ENCODE results near the gene OLFML1. TPM values are rescaled to one million over a fixed set of nuclear protein-coding genes. Genes with fewer than 3 reads are reported as not detected.

OLFML1 gene
- total RNA-seq, 1 donor, result not detected

DNA sequence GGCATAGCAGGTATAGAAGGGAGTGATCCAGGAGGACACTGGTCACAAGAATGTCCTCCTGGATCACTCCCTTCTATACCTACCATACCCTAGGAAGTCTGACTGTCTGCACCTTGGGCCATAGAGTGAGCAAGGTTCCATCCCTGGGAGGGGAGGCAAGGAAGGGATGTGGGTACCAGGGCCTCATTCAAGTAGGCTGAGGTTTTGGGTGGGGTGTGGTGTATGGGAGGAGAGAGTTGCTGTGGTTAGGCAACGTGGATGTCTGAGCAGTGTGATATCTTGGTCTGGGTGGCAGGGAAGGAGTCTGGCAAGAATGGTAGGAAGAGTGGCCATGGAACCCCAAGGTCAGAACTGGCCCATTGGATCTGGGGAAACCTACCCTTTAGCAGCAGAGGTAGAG lies 41.7 kb downstream of the OLFML1 start:
- no peaks in the 10 kb centered on the region for H3K27me3 ChIP-seq (ENCODE audit: insufficient read depth, low read length)
- peaks cover 73% of the 10 kb centered on the region for H3K4me1 ChIP-seq (ENCODE audit: insufficient read depth, low read length)
- no peaks in the 10 kb centered on the region for H3K9me3 ChIP-seq (ENCODE audit: low read depth, low read length)
- no peak overlapping the region for H3K4me3 ChIP-seq (ENCODE audit: low read length)

DNA sequence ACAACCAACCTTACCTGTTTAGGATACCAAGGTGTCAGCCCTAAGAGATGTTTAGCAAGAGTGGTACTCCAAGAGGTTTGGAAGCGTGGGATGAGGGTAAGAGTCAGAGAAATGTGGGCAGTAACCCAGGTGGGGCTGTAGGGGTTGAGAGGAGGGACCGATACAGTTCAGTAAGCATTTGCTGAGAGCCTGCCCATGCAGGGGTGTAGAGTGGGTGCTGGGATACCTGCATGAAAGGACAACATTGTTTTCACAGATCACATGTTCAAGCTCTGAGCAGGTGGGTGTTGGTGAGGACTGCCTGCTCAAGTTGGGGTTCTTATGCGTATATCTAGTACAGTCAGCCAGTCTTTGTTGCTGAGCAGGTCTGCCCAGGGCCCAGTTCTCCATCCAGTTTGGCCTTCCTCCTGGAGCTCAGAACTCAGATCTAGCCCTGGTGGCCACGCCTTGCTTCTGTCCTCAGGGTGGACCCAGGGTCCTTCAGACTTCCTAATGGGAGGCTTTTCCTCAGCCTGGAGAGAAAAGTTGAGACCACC lies 43.3 kb downstream of the OLFML1 start:
- Histone ChIP-seq H3K9me3 (ENCODE audit: low read depth, low read length) (no peaks in the 10 kb centered on the region), H3K4me1 (ENCODE audit: insufficient read depth, low read length) (peaks cover 60% of the 10 kb centered on the region), H3K4me3 (ENCODE audit: low read length) (no peak overlapping the region), H3K27me3 (ENCODE audit: insufficient read depth, low read length) (no peaks in the 10 kb centered on the region)

DNA sequence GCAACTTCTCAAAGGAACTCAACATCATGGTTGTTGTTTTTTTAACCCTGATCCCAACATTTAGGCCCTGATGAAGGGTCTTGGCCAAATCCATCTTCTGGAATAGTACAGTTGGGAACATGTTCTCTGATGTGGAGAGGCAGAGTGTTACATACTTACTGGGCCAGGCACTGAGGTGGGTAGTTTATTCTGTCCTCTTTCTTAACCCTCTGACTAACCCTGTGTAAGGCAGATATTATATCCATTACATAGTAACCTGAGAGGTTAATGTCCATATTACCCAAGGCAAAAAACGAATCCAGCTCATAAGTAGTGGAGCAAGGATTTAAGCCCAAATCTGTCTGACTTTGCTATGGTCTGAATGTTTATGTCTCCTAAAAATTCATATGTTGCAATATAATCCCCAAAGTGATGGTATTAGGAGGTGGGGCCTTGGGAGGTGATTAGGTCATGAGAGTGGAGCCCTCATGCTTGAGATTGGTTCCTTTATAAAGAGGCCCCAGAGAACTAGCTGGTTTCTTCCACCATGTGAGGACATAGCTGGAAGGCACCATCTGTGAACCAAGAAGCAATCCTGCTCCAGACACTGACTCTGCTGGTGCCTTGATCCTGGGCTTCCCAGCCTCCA lies 44.8 kb downstream of the OLFML1 start:
- no peak overlapping the region for H3K4me3 ChIP-seq (ENCODE audit: low read length)
- H3K4me1 ChIP-seq (ENCODE audit: insufficient read depth, low read length), result peaks cover 57% of the 10 kb centered on the region
- H3K27me3 ChIP-seq (ENCODE audit: insufficient read depth, low read length), result no peaks in the 10 kb centered on the region
- H3K9me3 ChIP-seq (ENCODE audit: low read depth, low read length), result no peaks in the 10 kb centered on the region

DNA sequence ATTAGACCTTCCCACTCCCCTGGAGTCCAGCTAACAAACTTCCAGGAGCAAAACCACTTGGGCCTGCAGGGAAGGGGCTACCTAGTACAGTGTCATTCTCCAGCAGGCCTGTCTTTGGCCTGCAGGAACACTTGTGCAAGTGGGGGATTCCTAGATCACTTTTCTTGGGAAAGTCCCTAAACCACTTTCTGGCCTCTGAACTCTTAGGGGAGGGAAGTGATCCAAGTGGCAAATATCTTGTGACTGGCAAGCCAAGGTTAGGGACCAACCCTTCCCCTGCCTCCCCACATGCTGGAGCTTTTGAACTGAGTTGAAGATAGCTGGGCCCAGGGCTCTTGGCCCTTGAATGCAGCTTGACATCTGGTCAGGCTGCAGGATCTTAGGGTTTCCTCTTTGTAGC lies 45.7 kb downstream of the OLFML1 start:
- peaks cover 55% of the 10 kb centered on the region for H3K4me1 ChIP-seq (ENCODE audit: insufficient read depth, low read length)

DNA sequence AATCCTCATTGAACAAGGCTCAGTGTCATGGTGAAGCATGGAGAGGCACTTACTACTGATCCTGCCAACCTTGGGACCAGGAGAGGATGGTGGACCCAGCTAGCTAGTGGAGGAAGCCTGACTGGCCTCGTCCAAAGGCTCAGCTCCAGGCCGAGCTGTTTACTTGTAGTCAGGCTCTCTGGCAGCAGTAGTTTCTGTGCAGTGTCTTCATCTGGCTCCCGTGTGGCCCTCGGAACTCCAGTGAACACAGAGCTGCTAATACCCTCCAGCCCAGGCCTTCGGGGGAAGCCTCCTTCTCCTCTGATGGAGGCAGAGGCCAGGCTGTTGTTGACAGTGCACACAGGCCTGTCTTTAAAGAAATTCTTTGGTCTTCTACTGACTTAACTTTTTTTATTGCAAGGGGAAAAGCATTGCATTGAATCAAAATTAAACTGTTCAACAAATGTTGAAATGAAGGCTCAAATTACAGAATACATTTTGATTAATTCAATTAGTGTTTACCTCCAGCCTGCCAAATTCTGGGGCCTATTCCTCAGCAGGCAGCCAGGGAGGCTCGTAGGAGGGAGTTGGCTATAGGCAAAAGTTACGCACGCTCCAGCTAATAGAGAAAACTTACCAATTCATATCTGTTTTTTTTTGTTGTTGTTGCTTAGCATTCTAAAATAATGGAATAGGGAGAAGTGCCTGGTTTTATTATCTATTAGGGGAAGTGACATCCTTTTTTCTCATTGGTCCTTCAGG lies 47.3 kb downstream of the OLFML1 start:
- Histone ChIP-seq H3K27me3 (ENCODE audit: insufficient read depth, low read length) (no peaks in the 10 kb centered on the region), H3K4me3 (ENCODE audit: low read length) (no peak overlapping the region), H3K9me3 (ENCODE audit: low read depth, low read length) (no peaks in the 10 kb centered on the region), H3K4me1 (ENCODE audit: insufficient read depth, low read length) (peaks cover 44% of the 10 kb centered on the region)

More for the DNA sequence above, 45.7 kb downstream of the OLFML1 start:
- H3K27me3 ChIP-seq (ENCODE audit: insufficient read depth, low read length), result no peaks in the 10 kb centered on the region
- no peak overlapping the region for H3K4me3 ChIP-seq (ENCODE audit: low read length)
- no peaks in the 10 kb centered on the region for H3K9me3 ChIP-seq (ENCODE audit: low read depth, low read length)

DNA sequence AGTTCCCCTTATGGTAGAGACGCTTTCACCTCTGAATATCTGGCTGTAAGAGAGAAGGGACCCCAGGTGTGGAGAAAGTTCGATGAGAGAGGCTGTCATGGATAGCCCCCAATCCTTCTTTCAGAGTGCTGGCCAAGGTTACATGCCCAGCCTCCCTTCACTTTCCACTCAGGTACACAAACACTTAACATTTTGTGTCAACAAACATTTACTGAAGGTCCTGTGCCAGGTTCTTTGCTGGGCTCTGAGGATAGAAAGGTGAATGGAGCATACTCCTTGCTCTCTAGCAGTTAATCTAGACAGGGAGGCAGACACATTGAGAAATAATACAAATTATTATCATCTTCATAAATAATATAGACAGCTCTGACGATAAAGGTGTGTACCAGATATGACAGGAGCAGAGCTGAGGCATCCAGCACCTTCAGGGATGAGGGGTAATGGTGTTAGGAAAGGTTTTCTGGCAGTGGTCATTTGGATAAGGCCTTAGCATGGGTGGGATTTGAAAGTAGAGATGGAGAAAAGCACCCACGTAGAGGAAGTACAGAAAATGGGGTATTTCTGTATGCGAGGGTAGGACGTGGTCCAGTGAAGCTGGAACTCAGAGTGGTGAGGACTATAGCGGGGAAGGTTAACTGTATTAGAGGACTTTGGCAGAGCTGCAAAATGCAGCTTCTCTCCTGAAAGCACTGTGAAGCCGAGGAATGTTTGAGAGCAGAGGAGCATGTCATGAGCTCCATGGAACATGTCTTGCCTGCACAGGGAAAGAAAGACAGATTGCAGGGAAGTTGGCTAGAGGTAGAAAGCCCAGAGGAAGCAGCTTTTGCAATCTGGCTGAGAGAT lies 48.1 kb downstream of the OLFML1 start:
- Histone ChIP-seq H3K4me1 (ENCODE audit: insufficient read depth, low read length) (peaks cover 46% of the 10 kb centered on the region), H3K4me3 (ENCODE audit: low read length) (no peak overlapping the region), H3K9me3 (ENCODE audit: low read depth, low read length) (no peaks in the 10 kb centered on the region), H3K27me3 (ENCODE audit: insufficient read depth, low read length) (no peaks in the 10 kb centered on the region)

DNA sequence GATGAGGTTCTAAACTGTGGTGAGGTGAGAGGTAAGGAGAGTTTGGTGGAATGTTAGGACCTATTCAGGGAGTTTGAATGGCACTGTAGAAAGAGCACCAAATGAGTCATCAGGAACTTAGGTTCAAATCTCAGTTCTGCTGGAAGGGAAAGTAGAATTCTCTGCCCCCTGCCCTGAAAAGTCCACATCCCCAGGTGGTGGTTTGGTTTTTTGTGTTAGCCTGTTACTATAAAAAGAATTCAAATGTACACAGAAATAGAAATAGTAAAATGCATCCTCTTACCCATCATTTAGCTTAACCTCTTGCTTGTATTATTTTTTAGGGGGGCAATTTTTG lies 48.7 kb downstream of the OLFML1 start:
- Histone ChIP-seq H3K9me3 (ENCODE audit: low read depth, low read length) (no peaks in the 10 kb centered on the region), H3K4me3 (ENCODE audit: low read length) (no peak overlapping the region), H3K4me1 (ENCODE audit: insufficient read depth, low read length) (peaks cover 44% of the 10 kb centered on the region), H3K27me3 (ENCODE audit: insufficient read depth, low read length) (no peaks in the 10 kb centered on the region)

DNA sequence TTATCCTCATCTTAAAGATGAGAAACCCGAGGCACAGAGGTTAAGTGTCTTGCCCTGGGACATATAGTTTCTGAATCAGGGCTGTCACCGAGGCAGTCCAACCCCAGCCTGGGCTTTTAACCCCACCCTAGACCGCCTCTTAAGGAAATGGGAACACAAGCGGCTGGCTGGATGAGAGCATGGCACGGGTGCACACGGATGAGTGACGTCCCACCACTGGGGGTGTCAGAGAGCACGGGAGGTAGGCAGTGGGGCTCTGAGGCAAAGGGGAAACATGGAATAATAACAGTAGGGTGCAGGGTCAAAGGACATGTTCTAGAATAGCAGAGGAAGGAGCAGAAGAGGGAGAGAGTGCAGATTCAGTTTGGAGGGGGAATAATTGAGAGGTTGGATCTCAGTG lies 50.8 kb downstream of the OLFML1 start:
- Histone ChIP-seq H3K4me3 (ENCODE audit: low read length) (no peak overlapping the region), H3K4me1 (ENCODE audit: insufficient read depth, low read length) (peaks cover 31% of the 10 kb centered on the region), H3K27me3 (ENCODE audit: insufficient read depth, low read length) (no peaks in the 10 kb centered on the region), H3K9me3 (ENCODE audit: low read depth, low read length) (no peaks in the 10 kb centered on the region)

DNA sequence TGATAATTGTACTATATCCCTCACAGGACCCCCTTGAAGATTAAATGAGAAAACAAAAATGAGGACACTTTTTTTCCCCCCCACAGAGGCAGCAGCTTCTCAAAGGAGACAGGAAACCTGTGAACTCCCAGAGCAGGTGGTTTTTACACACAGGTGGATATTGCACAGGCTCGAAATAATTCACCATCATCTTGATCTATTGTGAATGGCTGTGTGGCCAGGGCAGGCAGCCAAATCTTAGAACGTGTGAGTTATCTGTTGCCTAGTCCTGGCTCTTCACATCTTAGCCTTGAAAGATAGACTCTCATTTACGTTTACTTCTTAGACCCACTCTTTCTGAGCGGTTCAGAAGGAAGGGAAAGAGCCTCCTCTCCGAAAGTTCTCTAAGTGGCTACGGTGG lies 52.0 kb downstream of the OLFML1 start:
- Histone ChIP-seq H3K9me3 (ENCODE audit: low read depth, low read length) (no peaks in the 10 kb centered on the region), H3K4me1 (ENCODE audit: insufficient read depth, low read length) (peaks cover 28% of the 10 kb centered on the region), H3K27me3 (ENCODE audit: insufficient read depth, low read length) (no peaks in the 10 kb centered on the region), H3K4me3 (ENCODE audit: low read length) (no peak overlapping the region)

DNA sequence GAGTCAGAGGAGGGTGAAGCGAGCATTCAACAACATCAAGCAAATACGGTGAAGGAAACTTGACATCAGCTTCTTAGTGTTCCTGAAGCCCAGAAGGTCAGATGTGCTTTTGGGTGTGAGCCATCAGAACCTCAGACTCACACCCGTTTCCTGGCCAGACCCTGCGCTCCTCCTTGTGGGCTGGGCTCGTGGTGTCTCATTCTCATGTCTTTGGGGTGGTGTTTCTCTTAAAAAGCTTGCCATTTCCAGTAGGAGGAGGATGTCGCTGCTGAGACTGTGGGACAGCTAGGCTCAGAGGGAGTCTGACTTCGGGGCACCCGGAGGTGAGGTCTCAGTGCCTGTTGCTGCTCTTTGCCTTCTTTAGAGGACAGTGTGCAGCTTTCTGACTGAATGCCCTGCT lies 52.7 kb downstream of the OLFML1 start:
- Histone ChIP-seq H3K9me3 (ENCODE audit: low read depth, low read length) (no peaks in the 10 kb centered on the region), H3K4me1 (ENCODE audit: insufficient read depth, low read length) (peaks cover 28% of the 10 kb centered on the region), H3K4me3 (ENCODE audit: low read length) (no peak overlapping the region)

DNA sequence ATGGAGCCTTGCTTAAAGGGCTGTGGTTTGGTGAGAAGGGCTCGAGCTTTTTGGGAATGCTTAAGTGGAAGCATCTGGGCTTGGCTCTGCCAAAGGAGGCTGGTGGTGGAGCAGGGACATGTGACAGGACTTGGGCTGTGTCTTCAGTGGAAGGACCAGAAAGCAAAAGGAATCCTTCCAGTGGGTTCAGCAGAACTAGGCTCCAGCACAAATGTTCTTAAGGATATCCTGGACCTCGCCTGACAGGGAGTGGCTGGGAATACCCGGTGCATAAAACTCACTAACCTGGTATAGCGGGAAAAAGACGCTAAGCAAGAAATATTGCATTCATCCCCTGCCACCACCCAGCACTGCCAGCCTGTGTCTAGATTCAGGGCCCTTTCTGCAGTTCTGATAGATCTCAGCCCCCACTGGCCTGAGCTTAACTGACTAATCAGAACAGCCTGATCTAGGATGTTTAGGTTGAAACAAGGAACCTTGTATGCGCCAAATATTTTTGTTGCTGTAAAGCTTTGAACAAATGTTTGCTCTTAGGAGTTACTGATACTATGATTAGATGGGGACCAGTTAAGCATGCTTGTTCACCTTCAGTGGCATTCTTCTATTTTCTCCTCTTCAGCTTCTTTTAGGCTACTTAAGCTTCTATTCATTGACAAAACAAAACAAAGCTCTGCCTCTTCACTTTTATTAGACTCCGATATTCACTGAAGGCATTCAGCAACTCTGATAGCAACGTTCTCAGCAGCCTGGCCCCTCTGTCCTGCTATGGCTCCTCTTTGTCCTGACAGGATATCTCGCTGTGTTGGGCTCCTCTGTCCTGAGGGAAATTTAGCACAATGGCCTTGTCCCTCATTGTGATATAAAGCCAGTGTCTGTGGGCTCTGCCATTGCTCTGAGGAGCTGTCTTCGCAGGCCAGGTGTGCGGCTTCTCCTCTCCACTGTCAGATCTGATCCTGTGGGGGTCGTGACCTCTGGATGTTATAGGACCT lies 53.5 kb downstream of the OLFML1 start:
- Histone ChIP-seq H3K4me3 (ENCODE audit: low read length) (no peak overlapping the region), H3K9me3 (ENCODE audit: low read depth, low read length) (no peaks in the 10 kb centered on the region), H3K4me1 (ENCODE audit: insufficient read depth, low read length) (peaks cover 24% of the 10 kb centered on the region), H3K27me3 (ENCODE audit: insufficient read depth, low read length) (no peaks in the 10 kb centered on the region)

More for the DNA sequence above, 52.7 kb downstream of the OLFML1 start:
- H3K27me3 ChIP-seq (ENCODE audit: insufficient read depth, low read length), result no peaks in the 10 kb centered on the region

DNA sequence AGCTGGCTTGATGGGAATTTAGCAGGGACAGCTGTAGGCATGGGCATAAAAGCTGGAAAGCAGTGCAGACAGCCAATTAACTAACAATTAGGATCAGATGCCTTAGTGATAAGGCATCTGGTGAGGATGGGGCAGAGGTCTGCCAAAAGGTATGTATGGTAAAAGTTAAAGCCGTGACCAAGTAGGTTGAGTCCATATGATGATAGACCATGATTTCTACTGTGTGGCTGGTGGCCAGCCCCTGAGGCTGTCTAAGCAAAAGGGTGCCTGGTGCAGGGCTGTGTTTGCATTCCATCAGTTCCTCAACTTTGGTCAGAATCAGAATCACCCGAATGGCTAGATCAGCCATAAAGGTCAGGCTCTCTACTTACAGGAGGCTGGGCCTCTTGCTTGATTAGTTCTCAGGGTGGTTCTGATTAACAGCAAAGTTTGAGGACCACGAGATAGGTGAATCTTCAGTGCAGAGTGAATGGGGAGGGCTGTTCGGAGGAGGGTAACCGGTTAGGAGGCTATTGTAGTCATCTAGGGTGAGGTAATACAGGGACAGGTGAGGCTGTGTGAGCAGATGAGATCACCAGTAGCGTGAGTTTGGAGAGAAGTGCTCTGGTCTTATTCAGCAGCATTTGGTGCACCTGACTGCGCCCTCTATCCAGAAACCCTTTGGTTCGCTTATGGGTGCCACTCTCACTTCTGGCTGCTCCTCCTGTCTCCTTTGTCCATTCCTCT lies 55.7 kb downstream of the OLFML1 start:
- Histone ChIP-seq H3K9me3 (ENCODE audit: low read depth, low read length) (no peaks in the 10 kb centered on the region), H3K4me1 (ENCODE audit: insufficient read depth, low read length) (peaks cover 12% of the 10 kb centered on the region), H3K4me3 (ENCODE audit: low read length) (no peak overlapping the region), H3K27me3 (ENCODE audit: insufficient read depth, low read length) (no peaks in the 10 kb centered on the region)

DNA sequence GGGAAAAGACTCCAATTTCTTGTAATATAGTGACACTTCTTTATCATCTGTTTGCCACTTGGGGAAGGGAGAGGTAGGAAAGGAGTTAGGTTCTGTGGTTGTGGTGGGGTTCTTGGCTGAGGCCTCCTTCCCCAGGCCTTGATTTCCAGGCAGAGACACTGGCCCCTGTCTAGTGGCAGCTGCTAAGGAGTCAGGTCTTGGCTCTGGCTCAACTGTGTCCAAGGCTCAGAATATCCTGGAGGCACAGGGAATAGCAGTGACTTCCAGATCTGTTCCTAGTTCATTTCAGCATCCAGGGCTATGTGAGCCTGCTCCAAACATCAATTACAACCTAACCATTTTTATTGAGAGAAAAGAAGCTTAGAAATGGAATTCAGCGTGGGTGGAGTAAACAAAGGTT lies 58.0 kb downstream of the OLFML1 start:
- no peaks in the 10 kb centered on the region for H3K9me3 ChIP-seq (ENCODE audit: low read depth, low read length)
- peaks cover 4% of the 10 kb centered on the region for H3K4me1 ChIP-seq (ENCODE audit: insufficient read depth, low read length)
- H3K27me3 ChIP-seq (ENCODE audit: insufficient read depth, low read length), result no peaks in the 10 kb centered on the region
- no peak overlapping the region for H3K4me3 ChIP-seq (ENCODE audit: low read length)

DNA sequence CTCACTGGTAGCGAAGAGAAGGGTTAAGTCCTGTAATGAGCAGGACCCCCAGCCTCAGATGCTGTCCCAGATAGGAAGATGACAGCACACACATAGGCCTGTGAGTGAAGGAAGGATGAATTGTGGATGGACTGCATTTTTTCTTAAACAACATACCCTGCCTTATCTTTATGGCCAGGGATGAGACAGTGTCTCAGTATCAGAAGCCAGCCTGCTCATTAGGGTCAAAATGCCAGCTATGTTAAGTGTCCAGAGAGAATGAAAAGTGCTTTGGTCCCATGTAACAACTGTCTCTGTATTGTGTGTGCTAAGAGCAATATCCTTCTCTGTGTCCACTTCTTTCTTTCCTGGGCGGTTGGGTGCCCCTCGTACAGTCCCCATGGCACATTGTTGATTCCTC lies 58.7 kb downstream of the OLFML1 start:
- Histone ChIP-seq H3K9me3 (ENCODE audit: low read depth, low read length) (no peaks in the 10 kb centered on the region), H3K4me1 (ENCODE audit: insufficient read depth, low read length) (no peaks in the 10 kb centered on the region), H3K27me3 (ENCODE audit: insufficient read depth, low read length) (no peaks in the 10 kb centered on the region), H3K4me3 (ENCODE audit: low read length) (no peak overlapping the region)

Data from mononuclear cell (primary cell).